HL-60 (cell line): ENCODE data around the gene NFIX.

ENCODE experiments used
- GABPA ChIP-seq: IDR thresholded peaks from 2 replicates; pipeline ENCODE4 v1.6.1; 2012; ENCODE audit warnings: low read depth
- TF ChIP-seq, protein P1 (sequence below): IDR thresholded peaks from one replicate; pipeline ENCODE4 v1.5.1; 2011; ENCODE audit warnings: low read length, control low read depth, inconsistent platforms; ENCODE audit not compliant: insufficient read depth

DNA sequence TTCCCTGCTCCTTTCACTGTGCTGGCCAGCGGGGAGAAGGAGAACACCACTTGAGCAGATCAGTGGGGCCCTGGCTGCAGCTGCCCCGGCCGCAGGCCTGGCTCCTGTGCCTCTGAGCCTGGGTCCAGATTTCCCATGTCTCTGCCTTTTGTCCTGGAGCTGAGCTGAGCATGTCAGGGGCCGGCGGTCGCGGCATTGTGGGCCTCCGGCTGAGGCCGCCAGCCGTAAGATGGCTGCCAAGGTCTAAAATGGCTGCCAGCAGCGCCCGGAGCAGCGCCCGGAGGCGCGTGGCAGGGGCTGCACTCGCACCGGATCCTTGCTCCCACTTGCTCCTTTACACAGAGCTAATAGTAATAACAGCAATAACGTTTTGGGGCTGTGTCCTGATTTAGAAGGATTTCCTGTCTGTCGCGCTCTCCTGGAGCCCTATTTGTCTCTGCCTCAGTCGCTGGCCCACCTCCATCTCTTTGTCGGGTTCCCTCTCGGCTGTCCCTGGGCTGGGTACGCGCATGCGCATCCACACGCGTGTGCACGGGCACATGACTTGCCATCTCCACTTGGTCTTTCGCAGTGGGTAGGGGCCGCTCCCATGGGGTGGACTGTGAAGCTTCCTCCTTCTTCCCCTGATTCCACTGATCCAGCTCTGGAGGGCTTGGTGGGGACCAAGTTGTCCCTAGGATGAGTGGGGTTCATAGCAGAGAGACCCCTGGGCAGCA, 75.3 kb downstream of the NFIX start:
- TF ChIP-seq, protein P1, sequence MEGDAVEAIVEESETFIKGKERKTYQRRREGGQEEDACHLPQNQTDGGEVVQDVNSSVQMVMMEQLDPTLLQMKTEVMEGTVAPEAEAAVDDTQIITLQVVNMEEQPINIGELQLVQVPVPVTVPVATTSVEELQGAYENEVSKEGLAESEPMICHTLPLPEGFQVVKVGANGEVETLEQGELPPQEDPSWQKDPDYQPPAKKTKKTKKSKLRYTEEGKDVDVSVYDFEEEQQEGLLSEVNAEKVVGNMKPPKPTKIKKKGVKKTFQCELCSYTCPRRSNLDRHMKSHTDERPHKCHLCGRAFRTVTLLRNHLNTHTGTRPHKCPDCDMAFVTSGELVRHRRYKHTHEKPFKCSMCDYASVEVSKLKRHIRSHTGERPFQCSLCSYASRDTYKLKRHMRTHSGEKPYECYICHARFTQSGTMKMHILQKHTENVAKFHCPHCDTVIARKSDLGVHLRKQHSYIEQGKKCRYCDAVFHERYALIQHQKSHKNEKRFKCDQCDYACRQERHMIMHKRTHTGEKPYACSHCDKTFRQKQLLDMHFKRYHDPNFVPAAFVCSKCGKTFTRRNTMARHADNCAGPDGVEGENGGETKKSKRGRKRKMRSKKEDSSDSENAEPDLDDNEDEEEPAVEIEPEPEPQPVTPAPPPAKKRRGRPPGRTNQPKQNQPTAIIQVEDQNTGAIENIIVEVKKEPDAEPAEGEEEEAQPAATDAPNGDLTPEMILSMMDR = no peak
- TF ChIP-seq GABPA = no peak
